Measurements from ENCODE around the gene LMO7.

DNA sequence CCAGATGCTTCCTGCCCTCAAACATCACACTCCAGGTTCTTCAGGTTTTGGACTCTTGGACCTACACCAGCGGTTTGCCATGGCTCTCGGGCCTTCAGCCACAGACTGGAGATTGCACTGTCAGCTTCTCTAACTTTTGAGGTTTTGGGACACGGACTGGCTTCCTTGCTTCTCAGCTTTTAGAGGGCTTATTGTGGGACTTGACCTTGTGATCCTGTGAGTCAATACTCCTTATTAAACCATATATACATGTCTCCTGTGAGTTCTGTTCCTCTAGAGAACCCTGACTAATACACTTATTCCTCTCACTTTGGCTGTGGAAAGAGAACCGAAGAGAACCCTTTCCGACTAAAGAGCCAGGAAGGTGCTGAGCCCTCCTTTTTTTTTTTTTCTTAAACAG is 53.6 kb downstream of the LMO7 start:
- TF ChIP-seq POLR2AphosphoS5 (IDR thresholded peaks at IDR 0.05; ENCODE audit: low read depth, low read length) (no peak), POLR2A (IDR thresholded peaks at IDR 0.05; ENCODE audit: low read depth, low read length) (no peak), TAF1 (IDR thresholded peaks at IDR 0.05; ENCODE audit: borderline replicate concordance, low read depth, low read length) (no peak)

All from GM12892 (cell line).